ENCODE results near the gene FNDC3B.

FNDC3B gene

DNA sequence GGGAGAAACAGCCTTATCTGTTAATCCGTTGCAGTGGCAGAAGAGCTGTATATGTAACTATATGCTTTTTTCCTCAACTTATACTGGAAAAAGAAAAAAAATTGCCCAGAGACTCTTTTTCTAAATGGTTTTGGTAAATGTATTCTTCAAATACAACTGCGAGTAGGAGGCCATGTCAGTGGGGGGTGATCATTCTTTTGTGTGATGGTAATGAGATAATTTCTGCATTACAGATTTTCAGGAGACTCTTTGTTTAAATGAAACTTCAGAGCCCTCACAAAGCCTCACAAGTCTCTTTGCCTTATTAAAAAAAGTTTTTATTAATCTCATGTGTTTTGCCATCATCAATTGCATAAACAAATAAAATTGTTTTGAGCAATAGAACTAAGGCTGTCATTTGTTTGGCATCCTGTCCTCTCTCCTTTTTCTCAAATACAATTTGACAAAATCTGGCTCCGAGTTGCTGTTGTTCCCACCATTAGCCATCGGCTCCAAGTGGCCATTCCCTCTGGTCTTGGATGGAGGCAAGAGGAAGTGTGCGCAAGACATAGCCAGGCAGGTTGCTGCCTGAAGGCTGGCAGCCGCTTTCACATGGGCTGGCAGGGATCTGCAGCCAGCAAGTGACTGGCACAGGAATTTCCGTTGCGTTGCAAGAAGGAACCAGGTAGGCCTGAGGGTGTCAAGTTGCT, 116.7 kb downstream of the FNDC3B start:
- DNase-seq: no peak

DNA sequence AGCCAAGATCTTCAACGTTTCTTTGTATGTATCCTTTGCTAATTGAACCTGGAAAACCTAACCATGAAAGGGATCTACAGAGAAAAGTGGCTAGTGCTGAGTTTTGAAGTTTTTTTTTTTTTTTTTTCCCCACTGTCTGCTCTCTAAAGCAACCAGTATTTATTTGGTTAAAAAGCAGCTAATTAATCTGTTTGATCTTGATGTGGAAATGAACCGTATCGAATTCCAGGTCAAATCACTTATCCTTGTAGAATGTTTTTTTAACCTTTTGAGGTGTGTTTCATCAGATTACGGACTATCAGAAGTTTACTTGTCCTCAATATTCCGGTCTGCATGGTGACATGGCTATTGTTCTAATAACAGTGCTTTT, 117.2 kb downstream of the FNDC3B start:
- no peak for DNase-seq

- DNase-seq: no peak
Measured at GRCh38 chr3:172157564-172158258, 118.3 kb downstream of the FNDC3B start.

DNA sequence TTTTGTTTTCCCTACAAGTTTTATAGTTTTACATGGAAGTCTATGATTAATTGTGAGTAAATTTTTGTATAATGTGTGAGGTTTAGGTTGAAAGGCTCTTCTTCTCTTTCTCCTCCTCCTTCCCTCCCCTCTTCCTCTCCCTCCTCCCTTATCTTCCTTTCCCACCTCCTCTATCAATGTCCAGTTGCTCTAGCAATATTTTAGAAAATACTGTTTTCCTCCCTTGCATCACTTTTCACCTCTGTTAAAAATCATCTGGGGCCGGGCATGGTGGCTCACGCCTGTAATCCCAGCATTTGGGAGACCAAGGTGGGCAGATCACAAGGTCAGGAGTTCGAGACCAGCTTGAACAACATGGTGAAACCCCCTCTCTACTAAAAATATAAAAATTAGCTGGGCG, 119.4 kb downstream of the FNDC3B start:
- no peak for DNase-seq

DNA sequence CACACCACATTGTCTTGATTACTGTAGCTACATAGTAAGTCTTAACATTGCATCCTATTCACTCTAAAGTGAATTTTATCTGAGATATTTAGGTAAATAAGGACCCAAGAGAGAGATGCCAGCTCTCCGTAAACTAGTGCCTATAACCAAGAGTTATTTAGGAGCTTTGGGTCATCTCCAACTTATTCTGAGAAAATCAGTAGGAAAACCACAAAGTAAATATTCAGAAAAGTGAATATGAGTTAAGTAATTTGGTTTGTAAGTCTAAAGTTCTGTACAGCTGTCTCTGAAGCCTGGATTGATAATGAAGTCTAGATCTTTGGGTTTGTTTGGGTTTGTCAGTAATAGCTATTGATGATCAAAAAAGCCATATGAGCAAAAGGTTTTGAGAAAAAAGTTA, 120.0 kb downstream of the FNDC3B start:
- no peak for DNase-seq

GRCh38 chr3:172159962-172160538, 120.7 kb downstream of the FNDC3B start:
- no peak for DNase-seq

DNA sequence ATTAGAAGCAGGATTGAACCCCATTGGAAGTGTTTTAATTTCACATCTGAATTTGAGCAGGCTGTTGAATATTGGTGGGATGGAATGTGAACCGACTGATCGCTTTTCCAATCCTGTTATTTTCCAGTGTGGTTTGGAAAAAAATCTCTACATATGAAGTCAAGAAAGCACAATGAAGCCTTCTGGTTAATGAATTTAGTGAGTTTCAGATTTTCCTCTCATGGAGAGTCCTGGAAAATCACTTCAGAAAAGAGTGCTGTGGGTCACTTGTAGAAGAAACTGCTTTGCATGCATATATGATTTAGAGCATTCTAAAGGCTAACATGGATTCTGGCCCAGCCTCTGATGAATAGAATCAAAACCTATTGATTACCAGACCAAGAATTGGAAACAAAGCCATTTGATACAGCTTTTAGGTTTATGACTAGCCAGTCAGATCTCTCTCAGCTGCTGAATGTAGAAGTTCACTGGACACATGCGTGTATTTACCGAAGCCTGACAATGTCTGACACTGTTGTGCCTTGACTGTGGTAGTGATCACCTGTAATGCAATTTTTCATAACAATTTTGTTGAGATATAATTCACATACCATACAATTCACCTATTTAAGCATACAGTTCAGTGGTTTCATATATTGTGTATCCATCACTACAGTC, 121.9 kb downstream of the FNDC3B start:
- no peak for DNase-seq

DNA sequence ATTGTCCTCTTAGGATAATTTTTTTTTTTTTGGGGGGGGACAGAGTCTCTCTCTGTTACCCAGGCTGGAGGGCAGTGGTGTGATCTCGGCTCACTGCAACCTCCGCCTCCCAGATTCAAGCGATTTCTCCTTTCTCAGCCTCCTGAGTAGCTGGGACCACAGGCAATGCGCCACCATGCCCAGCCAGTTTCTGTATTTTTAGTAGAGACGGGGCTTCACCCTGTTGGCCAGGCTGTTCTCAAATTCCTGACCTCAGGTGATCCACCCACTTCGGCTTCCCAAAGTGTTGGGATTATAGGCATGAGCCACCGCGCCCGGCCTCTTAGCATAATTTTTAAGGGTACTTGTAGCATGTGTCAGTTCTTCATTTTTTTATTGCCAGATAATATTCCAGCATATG, 122.6 kb downstream of the FNDC3B start:
- no peak for DNase-seq

DNA sequence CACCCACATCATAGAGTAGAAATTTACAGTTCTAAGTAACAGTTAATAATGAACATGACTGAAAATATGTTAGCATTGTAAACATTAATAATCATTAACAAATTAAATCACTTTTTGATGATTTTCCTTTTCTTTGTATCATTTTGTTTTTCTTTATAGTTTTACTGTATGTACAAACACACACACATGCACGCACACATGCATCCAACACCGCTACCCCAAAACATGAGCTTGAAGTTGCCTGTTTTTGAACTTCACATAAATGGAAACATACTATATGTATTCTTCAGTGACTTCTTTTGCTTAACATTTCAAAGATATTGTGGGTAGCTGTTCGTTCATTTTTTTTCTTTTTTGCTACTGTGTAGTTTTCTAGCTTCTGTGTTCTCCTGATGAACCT, 123.9 kb downstream of the FNDC3B start:
- no peak for DNase-seq

GRCh38 chr3:172164620-172165362, 125.4 kb downstream of the FNDC3B start:
- DNase-seq: no peak

- no peak for DNase-seq
Measured at GRCh38 chr3:172166261-172166660, 126.9 kb downstream of the FNDC3B start.

GRCh38 chr3:172166890-172167289, 127.5 kb downstream of the FNDC3B start:
- no peak for DNase-seq

DNA sequence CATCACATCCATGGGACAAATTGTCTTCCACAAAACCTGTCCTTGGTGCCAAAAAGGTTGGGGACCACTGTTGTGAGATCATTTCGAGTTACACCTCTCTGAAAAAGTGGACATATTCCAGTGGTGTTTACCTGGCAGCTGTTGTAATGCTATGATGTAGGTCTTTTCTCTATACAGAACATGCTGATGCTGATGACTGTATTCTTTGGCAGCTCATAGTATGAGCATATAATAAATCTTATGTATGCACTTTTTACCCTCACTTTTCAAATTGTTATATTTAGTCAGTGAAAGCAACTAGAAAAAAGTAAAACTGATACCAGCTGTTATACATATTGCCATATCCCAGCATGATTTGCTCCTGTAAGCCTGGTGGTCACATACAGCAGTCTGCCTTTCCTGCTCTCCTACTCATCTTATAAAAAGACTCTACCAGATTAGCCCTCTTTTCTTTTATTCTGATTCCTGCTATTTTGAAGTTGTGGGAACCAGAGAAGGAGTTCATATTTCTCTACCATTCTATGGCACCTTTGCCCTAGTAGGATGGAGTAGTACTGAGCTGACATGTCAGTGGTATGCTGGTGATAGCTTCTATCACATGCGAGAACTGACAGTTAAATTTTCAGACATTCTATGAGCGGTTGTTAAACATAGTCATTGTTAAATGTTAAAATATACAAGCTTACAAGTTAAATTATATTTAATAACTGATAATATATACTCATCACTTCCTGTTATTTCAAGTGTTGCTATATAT, 128.7 kb downstream of the FNDC3B start:
- no peak for DNase-seq

GRCh38 chr3:172170073-172170709, 130.8 kb downstream of the FNDC3B start:
- no peak for DNase-seq

DNA sequence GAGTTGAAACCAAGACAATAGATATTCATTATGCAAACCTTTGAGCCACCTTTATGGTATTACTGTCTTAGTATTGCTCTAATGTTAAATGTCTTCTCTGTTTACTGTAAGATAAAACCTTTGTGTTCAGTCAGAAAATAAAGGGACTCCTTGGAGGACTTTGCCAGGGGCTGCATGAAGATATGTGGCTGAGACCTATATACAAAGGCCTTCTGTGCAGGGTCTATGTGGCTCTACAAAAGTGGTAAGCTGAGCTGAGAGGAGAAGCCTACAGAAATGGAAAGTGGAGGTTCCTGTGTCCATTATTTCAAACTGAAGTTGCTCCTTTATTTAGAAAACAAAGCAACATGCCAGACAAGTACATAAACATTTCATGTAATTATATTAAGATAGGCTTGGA, 131.5 kb downstream of the FNDC3B start:
- DNase-seq: no peak

DNA sequence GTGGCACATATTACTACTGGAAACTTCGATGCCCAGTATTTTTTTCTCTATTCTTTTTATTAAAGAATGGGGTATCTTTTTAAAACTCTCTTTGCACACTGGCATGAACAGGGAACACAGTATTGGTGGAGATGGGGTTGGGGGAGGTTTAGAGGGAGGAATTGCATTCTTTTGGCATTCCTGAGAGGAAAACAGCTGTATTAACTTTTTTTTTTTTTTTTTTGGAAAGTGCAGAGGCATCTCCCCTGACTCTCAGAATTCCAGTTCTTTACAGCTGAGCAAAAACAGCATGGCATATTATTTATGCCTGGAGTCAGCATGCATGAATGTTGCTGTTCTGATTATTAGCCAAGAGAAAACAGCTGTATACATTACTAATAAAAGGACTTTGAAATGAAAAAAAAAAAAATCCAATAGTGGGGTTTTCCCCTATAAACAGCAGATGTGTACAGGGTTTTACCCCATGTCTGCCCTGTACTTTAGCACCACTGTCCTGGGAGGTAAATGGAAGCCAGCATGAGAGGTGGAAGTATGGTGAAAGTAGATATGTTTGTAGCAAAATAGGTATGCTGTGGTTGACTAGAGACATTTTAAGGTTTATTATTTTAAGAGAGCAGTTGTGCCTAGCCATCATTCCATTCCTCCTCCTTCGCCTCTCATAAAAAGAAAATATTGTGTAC, 132.2 kb downstream of the FNDC3B start:
- DNase-seq: no peak

DNA sequence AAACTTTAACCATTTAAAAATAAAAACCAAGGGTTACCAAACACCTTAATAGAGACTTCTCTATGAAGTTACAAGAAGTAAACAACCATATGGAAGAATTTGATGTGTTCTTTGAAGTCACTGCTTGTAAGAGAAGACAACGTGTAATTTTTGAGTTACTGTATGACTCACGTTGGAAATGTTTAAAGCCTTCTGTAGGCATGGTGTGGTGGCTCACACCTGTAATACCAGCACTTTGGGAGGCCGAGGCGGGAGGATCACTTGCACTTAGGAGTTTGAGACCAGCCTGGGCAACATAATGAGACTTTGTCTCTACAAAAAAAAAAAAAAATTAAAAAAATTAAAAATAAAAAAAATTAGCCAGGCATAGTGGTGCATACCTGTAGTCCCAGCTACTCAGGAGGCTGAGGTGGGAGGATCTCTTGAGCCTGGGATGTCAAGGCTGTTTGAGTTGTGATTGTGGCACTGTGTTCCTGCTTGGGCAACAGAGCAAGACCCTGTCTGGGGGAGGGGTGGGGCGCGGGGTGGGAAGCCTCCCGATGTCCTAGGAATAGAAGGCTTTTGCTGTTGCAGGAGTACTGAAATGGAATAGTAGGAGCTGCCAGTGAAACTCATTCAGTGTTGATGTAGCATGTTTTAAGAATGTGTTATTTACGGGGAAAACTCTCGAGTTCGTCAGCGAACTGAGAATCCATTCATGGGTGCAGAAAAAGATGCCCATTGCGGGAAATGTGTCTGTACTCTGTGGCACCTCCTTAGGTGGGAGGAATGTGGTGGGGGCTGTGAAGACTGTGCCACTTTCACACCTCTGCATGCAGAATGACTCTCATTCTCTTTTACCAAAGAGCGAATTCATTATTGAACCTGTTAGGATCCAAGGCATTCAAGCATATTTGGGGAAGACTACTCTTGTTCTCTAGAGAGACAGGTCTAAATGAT, 134.2 kb downstream of the FNDC3B start:
- DNase-seq: no peak

GRCh38 chr3:172174513-172175253, 135.3 kb downstream of the FNDC3B start:
- DNase-seq: no peak

DNA sequence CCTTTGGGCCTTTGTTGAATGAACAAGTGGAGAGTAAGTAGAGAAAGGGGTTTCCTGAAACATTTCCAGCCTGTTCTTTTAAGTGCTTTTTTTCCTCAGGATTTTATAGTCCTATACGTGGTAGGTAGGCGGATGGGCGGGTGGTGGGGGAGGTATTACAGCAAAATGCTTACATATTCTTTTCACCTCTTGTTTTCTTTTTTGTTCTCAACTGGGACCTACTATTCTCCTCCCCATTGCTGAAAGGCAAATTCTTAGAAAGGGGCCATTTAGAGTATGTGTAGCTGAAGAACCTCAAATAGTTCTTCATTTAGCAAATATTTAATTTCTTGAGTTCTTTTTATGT, 135.8 kb downstream of the FNDC3B start:
- DNase-seq: no peak
